ENCODE measurements around the gene ASCL5.

The ASCL5 gene

DNA sequence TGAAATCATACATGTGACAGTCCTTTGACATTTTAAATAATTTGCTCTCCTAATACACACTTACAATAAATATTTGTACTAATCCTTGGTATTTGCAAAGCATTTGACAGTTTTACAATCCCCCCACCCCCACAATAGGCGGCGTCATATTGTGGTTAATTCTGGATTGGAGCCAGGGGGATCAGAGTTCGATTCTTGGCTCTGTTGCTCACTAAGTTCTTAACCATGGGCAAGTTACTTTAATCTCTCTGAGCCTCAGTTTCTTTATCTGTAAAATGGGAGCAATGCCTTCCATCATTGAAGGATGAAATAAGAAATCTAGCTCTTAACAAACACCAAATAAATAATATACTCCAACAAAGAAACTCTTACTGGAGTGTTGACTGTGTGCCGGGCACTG is 38.6 kb downstream of the ASCL5 start:
- no peak for DNase-seq (ENCODE audit: low read depth in 2 of 2, low spot score in 1 of 2)

DNA sequence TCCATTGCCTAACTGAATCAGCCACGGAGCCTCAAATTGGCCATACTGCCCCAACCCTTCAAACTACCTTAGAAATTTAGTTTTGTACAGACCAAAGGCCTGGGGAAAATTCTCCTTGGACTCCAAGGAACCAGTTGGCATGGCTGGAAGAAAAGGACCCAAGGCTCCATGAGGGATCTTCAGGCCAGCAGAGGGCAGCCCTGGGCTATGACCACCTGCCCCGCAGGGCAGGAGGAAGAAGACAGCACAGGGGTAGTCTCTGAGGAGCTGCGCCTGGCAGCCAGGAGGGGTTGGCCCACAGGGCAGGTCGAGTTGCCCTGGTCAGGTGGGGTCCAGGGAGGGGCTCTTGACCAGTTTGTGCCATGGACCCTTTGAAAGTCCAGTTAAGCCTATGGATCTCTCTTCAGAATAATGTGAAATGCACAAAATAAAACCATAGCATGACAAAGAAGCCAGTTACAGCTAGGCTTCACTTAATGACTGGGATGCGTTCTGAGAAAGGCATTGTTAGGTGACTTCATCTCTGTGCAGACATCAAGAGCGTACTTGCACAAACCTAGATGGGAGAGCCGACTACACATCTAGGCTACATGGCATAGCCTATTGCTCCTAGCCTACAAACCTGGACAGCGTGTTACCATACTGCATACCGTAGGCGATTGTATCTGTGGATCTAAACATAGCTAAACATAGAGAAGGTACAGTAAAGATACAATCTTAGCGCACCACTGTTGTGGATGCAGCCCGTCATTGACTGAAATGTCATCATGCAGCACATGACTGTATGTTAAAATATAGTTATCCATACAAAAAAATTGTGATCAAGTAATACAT is 40.9 kb downstream of the ASCL5 start:
- no peak for DNase-seq (ENCODE audit: low read depth in 2 of 2, low spot score in 1 of 2)

DNA sequence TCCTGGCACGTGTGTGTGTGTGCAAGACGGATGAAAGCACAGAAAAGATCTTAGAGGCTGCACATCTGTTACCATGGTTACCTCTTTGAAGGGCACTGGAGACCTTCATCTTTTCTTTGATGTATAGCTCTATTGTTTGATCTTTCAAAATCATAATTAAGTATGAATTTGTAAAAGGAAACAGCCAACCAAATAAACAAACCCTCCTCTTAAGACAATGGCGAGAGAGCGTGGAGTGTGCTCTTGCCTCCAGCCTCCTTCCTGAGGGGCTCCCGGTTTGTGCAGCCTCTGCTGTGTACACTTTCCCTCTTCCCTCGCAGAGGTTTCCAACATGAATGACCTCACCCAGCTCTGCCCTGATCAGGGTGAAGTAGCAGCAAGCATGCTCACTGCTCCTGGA is 42.7 kb downstream of the ASCL5 start:
- DNase-seq (ENCODE audit: low read depth in 2 of 2, low spot score in 1 of 2), result no peak

DNA sequence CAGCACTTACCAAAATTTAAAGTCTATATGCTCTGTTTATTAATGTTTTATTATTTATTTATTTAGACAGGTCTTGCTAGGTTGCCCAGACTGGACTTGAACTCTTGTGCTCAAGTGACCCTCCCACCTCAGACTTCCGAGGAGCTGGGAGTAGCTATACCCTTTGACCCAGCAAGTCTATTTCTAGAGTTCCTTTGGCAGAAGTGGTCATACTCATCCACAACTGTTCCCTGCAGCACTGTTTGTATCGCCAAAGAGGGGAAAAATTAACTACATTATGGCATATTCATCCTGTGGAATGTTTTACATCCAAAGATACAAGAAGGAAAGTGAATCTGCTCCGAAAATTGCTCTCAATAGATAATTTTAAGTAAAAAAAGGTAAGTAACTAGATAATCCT is 43.2 kb downstream of the ASCL5 start:
- DNase-seq (ENCODE audit: low read depth in 2 of 2, low spot score in 1 of 2), result no peak

DNA sequence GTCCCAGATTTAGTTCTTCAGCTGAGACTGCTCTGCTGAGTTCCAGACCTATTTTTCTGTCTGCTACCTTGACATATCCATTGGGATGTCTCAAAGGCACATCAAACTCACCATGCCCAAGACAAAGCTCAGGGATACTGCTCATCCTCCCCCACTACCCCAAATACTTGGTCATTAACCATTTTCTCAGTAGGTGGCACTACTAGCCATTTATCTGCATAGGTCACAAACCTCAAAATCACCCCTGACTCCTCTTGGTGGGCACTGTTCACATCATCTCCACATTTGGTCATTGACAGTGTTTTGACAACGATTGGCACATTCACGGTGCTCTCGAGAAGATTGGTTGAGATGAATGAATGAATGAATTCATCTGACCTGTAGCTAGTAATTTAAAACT is 46.8 kb downstream of the ASCL5 start:
- no peak for DNase-seq (ENCODE audit: low read depth in 2 of 2, low spot score in 1 of 2)

DNA sequence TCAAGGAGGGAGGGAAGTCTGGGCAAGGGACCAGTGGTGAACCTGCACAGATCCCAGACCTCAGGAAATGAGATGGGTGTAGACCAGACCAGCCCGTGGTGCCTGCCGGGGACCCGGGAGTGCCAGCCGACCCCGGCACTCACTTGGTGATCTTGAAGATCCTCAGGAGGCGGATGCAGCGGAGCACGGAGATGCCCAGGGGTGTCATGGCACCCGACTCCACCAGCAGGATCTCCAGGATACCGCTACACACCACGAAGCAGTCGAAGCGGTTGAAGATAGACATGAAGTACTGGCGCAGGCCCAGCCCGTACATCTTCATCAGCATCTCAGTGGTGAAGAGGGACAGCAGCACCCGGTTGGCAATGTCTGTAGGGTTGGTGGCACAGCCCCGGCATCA is 49.2 kb downstream of the ASCL5 start:
- no peak for DNase-seq (ENCODE audit: low read depth in 2 of 2, low spot score in 1 of 2)

DNA sequence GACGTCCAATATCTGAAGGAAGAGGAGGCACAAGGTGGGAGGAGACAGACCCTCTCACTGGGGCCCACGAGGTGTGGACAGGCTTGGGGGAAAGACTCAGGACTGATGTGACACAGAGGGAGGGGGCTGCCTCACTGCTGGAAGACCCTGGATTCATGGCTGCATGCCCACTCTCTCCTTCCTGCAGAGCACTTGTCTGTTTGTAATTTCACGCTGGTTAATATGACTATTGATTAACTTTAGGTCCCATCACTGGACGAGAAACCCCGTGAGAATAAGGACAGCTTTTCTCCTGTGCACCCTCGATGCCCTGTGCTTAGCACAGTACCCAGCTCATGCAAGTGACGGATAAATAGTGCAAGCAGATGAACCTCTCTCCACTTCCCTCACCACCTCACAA is 49.9 kb downstream of the ASCL5 start:
- no peak for DNase-seq (ENCODE audit: low read depth in 2 of 2, low spot score in 1 of 2)

DNA sequence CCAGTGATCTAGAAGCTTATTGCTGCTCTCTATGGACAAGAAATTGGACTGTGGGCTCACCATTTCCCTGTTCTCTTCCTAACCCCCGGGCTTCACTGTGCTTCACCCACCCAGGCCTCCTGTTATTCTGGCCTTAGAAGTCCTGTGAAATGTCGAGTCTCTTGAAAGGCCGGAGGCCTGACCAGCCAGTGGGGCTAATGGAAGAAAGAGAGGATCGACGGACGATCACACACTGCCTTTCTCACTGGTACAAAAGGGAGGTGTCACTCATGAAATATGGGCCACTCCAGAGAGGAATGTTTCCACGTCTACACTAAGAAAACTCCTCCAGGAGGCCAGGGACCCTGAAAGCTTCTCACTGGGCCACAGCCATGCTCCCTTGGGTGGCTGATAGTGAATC is 50.9 kb downstream of the ASCL5 start:
- DNase-seq (ENCODE audit: low read depth in 2 of 2, low spot score in 1 of 2), result no peak

DNA sequence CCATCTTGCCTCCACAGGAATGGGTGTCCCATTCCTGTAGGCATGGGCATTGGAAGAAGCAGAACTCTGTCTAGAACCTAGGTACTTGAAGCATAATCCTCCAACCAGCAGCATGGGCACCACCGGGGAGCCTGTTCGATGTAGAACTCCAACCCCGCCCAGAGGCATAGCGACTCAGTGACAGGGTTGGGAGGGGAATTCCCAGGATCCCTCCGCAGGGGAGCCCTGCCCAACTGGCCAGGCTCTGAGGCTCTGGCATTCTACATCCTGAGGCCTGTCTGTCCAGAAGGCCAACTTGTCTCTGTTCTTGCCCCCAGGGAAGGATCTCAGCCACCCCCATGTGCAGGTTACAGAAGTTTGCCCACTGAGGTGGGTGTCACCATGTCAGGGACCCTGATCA is 53.0 kb downstream of the ASCL5 start:
- no peak for DNase-seq (ENCODE audit: low read depth in 2 of 2, low spot score in 1 of 2)

DNA sequence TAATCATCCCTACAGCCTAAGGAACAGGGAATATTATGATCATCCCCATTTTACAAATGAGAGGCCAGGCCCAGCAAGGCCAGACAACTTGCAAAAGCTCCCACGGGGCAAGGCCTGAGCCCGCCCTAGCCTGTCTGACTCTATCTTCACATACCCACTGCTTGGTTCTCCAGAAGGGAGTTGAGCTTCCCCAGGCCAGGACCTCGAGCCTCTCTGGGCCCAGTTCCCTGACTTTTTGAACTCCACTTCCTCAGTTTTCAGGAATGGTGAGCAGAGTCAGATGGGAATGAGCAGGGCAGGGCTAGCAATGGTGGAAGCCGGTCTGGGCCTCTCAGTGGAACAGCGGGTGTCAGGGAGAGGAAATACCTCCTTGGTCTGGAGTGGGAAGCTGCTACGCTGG is 54.1 kb downstream of the ASCL5 start:
- DNase-seq (ENCODE audit: low read depth in 2 of 2, low spot score in 1 of 2), result no peak

DNA sequence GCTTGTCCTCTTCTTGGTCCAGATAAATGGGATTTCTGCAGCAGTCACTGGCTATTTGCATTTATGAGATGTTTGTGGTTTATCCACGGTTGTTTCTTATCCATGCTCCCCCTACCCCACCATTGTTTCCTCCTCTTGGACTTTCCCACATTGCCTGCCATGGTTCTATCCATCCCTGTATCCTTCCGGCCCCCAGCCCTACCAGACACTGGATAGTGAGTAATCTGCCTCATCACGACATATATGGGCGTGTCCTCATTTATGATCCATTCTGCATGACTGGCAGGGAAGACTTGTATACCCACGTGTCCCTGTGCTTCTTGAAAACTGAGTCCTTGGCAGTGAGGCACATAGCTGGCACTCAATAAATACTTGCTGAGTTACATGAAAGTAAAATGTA is 54.8 kb downstream of the ASCL5 start:
- no peak for DNase-seq (ENCODE audit: low read depth in 2 of 2, low spot score in 1 of 2)

DNA sequence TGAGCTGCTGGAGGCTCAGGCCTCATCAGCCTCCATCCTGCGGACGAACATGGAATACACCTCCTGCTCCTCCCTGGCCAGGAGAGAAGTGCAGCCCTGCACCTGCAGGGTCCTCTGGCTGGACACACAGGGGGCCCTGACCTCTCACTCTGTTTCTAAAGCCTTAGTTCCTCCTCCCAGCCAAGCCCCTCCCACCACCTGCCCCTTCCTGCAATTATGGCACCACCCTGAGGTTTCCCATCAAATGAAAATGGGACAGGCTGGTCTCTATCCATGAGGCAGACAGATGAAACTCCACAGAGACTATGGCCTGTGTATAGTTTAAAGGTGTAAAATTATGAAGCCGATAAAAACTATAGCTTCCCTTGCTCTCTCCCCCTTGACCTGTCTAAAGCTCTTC is 57.3 kb downstream of the ASCL5 start:
- DNase-seq (ENCODE audit: low read depth in 2 of 2, low spot score in 1 of 2), result no peak

DNA sequence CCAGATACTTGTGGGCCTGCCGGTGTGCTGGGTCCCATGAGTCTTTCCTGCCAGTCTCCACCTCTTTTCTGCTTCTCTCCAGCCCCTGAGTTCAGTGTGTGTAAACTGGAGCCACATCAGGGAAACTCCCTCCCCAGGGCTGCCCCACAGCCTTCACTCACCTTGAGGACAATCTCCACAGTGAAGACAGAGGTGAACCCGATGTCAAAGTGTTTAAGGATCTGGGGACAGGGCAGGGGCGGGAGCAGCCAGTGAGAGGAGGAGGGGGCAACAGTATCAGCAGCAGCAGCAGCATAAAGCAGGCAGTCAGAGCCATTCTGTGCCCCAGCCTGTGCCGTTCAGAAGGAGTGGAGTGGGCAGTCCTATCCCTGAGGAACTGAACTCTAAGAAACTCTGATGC is 58.0 kb downstream of the ASCL5 start:
- DNase-seq (ENCODE audit: low read depth in 2 of 2, low spot score in 1 of 2), result no peak

DNA sequence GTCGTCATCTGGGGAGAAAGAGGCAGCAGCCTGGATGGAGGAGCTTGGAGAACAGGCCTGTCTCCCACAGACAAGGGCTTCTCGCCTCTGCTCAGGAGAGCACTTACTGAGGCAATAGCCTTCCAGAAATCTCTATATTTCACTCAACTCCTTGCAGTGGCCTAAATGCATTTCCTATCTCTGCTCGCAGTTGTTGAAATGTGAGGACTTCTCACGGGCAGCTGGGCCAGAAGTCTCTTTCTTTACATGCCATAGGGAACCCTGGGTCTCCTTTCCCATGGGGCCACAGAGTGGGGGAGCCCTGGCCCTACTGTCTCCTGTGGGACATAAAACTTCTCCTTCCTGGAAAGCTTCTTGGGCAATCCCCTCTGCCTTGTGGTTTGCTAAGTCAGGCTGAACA is 60.0 kb downstream of the ASCL5 start:
- no peak for DNase-seq (ENCODE audit: low read depth in 2 of 2, low spot score in 1 of 2)

DNA sequence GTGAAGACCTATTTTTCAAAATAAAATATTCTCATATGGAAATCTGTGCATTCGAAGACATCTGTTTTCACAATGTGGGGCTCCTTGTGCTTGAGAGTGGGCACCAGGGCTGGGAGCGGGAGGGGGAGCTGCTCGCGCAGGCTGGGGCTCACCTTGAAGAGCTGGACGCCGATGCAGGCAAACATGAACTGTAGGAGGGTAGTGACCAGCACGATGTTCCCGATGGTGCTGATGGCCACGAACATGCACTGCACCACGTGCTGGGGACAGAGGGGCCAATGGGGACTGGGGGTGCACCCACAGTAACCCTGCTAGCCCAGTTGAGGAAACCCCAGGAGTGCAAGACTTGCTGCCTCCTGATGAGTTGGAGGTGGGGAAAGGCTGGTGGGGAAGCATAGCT is 61.3 kb downstream of the ASCL5 start:
- no peak for DNase-seq (ENCODE audit: low read depth in 2 of 2, low spot score in 1 of 2)

DNA sequence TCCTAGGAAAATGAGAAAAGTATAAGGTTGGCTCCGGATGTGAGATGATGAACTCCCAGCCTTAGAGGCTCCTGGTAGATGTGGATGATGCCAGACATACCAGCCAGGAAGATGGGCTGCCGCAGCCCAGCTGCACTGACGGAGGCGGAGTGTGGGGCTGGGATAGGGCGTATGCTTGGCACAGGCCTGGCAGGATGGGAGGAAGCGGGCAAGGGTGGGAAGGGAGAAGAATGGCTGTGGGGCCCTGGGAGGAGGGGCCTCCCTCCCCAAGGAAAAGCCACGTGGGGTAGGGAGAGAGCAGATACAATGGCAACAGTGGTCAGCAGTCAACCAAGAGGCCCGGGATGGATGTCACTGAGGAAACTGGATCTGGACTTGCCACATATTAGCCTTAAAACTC is 62.2 kb downstream of the ASCL5 start:
- DNase-seq (ENCODE audit: low read depth in 2 of 2, low spot score in 1 of 2), result no peak

Measured in stimulated activated CD8-positive, alpha-beta memory T cell treated with anti-CD3 and anti-CD28 coated beads, Interleukin-4, amount 100 ng/mL, for 1 hour (primary cell).